NOMO-1 (cell line): ENCODE measurements around the gene GCFC2.
A peak's percentile ranks its signal among the peaks of the same experiment; 100 is the strongest.
"Not testable (repeated sequence)": the region's sequence is repeated elsewhere in the genome, so short reads cannot be mapped to it uniquely, and the experiment has no call there.

ENCODE experiments used
- DNase-seq, 2 experiments: peaks; one replicate each; lab custom pipeline; 2025; ENCODE audit not compliant: unreplicated experiment in 2 of 2; lab: John Stamatoyannopoulos, UW

The GCFC2 gene

DNA sequence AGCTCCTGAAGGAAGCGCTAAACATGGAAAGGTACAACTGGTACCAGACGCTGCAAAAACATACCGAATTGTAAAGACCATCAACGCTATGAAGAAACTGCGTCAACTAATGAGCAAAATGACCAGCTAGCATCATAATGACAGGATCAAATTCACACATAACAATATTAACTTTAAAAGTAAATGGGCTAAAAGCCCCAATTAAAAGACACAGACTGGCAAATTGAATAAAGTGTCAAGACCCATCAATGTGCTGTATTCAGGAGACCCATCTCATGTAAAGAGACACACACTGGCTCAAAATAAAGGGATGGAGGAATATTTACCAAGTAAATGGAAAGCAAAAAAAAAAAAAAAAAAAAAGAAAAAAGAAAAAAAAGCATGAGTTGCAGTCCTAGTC lies 27.3 kb downstream of the GCFC2 start:
- DNase-seq = not testable (repeated sequence)

- no peak for DNase-seq
Observed at GRCh38 chr2:75680402-75680801, 30.3 kb downstream of the GCFC2 start.

- DNase-seq = no peak
Observed at GRCh38 chr2:75679556-75679955, 31.2 kb downstream of the GCFC2 start.

- DNase-seq = no peak
Observed at GRCh38 chr2:75676464-75676863, 34.3 kb downstream of the GCFC2 start.

GRCh38 chr2:75675908-75676307 lies 34.8 kb downstream of the GCFC2 start:
- no peak for DNase-seq

- not testable (repeated sequence) for DNase-seq
Observed at GRCh38 chr2:75675423-75675822, 35.3 kb downstream of the GCFC2 start.

- no peak for DNase-seq
Observed at GRCh38 chr2:75667884-75668283, 42.8 kb downstream of the GCFC2 start.

- no peak for DNase-seq
Observed at GRCh38 chr2:75666911-75667310, 43.8 kb downstream of the GCFC2 start.

- no peak for DNase-seq
Observed at GRCh38 chr2:75657798-75658197, 52.9 kb downstream of the GCFC2 start.

- DNase-seq = no peak
Observed at GRCh38 chr2:75656563-75656962, 54.2 kb downstream of the GCFC2 start.

DNA sequence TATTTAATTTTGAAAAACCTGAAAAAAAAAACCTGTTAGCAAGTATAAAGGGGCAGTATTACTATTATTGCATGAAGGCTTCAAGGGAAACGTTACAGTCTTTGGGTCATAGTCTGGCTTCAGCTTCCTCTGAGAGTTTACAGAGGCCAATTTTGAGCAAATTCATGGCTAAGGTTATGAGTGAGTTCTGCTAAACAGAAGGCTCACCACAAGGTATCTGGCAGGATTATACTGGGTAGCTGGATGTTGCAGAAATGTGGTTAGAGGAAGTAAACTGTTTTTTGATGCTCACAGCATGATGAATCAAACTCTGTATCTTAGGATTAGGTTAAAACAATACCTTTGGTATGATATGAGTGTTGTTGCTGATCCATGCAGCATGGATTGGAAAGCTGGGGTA lies 54.9 kb downstream of the GCFC2 start:
- DNase-seq = no peak

- DNase-seq = no peak
Observed at GRCh38 chr2:75654012-75654411, 56.7 kb downstream of the GCFC2 start.

DNA sequence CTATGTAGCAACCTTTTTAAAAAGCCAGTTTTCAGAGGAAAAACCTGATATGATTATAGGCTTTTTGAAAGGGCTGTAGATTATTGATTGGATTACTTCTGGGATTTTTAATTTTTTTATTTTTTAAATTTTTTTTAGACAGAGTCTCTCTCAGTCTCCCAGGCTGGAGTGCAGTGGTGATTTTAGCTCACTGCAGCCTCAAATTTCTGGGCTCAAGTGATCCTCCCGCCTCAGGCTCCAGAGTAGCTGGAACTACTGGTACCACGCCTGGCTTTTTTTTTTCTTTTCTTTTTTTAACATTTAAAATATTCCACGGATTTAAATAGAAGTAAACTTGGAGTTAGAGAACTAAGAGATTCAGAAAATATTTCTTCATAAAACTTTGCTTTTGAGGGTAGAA lies 62.9 kb downstream of the GCFC2 start:
- no peak for DNase-seq

- peak; percentile 76 to 86 for DNase-seq
Observed at GRCh38 chr2:75646583-75647425, 63.9 kb downstream of the GCFC2 start, which contains the start of gene MRPL19. Gene MRPL19 (plus strand): TSS chr2:75646783. CDS start chr2:75646808, 25 bp downstream.

GRCh38 chr2:75646090-75646582 lies 64.6 kb downstream of the GCFC2 start:
- no peak for DNase-seq

- DNase-seq = no peak
Observed at GRCh38 chr2:75645643-75646042, 65.1 kb downstream of the GCFC2 start.

DNA sequence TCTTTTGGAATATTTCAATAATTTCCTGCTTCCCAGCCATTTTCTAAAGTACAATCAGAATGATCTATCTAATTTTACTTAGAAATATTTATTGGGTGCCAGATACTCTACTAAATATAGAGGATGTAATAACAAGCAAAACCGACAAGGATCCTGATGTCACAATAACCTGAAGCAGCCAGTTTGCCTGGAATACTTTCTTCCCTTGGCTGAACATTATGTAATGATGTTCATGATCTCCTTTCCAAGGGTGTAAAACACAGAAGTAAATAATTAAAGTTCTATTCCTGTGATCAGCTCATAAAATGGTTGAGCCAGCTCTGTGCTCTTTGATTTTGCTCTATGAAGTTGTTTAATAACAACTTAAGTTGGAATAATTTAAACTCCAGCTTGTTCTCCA lies 66.7 kb downstream of the GCFC2 start:
- DNase-seq = no peak

GRCh38 chr2:75641587-75641986 lies 69.1 kb downstream of the GCFC2 start:
- no peak for DNase-seq

DNA sequence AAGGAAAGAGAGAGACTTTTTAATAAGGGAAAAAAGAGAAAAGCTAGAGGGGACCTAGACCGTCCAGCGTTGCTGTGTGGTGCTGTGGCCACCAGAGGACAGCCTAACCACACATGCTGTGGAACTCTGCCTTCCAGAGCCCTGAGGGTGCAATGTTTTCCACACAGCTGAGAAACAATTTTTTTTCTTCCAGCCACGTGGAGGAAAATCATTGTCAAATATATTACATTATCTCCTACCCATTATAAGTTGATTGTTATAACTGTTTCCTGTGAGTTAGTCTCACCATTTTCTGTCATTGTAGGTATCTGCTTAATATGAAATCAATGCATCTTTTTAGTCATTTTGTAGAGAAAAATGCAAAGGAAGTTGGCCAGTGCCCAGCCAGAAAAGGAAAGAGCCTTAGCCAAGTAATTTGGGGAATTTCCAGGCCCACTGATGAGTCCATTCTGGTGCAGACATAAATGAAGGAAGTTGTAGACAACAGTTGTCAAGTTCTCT lies 70.0 kb downstream of the GCFC2 start:
- peak in 1 of 2 experiments; percentile 53 for DNase-seq

GRCh38 chr2:75637568-75637967 lies 73.1 kb downstream of the GCFC2 start:
- no peak for DNase-seq

DNA sequence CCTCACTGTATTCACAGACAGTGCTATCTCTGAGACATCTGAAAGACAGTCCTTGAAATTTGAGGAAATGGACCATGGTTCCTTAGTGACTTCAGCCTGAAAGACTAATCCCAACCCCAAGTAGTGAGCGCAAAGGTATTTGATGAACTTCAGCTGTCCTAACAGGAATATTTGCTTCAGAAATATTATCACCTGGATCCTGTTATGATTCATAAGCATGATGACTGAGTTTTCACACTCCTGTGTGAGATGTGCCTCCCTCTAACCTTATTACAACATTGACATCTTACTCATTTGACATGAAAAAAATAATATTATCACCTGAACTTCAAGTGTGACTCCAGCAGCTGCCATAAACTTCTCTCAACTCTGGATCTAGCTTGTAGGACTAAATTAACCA lies 75.8 kb downstream of the GCFC2 start:
- DNase-seq = no peak

DNA sequence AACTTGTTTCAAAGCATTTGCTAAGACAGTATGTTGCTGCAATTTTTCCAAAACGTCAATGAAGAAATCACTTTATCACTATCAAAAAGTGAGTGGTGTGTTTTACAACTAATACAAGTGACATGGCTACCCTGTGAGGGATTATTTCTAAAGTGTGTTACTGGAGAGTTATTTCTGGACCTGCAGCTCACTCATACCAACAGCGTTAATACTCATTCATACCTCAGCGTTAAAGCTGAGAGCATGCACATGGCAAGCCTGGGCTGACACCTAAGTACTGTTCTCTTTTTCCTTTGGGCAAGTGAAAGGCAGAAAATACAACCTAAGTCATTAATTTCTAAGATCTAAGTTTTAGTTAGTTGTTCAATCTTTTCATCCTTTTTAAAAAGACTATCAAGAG lies 77.1 kb downstream of the GCFC2 start:
- DNase-seq = no peak
